Gastroesophageal sphincter (tissue), 4 donors: Measurements from ENCODE around the gene PTAFR. TPM values are rescaled to one million over a fixed set of nuclear protein-coding genes. Genes with fewer than 3 reads are reported as not detected.
"Not testable (repeated sequence)": the region's sequence is repeated elsewhere in the genome, so short reads cannot be mapped to it uniquely, and the experiment has no call there.

Source experiments
- ATAC-seq: fragments of 150-250 bp; one replicate; pipeline ENCODE4 v1.9.1; 2016; ENCODE audit warnings: mild to moderate bottlenecking, moderate library complexity
- H3K27ac ChIP-seq, 4 donors: fragments of 200-600 bp; sonication (generic) in 3 of 4; 1 replicate in 3 of 4; 2 replicates in 1 of 4; pipeline ENCODE4 v1.5.1; 2016 to 2019
- H3K27me3 ChIP-seq: fragments of 200-600 bp; sonication (generic); one replicate; pipeline ENCODE4 v1.5.1; 2019
- H3K36me3 ChIP-seq, 2 donors: fragments of 200-600 bp; sonication (generic); one replicate each; pipeline ENCODE4 v1.5.1; 2019; ENCODE audit warnings: control low read depth in 1 of 2
- H3K4me1 ChIP-seq, 3 donors: fragments of 200-600 bp; sonication (generic); 1 replicate in 2 of 3; 2 replicates in 1 of 3; pipeline ENCODE4 v1.5.1; 2016 to 2019; ENCODE audit warnings: control low read depth in 2 of 3
- H3K4me3 ChIP-seq, 2 donors: fragments of 200-600 bp; sonication (generic); one replicate each; pipeline ENCODE4 v1.5.1; 2019; ENCODE audit warnings: mild to moderate bottlenecking in 1 of 2, moderate library complexity in 1 of 2
- H3K9me3 ChIP-seq, 3 donors: fragments of 200-600 bp; sonication (generic); one replicate each; pipeline ENCODE4 v1.5.1; 2017 to 2019; ENCODE audit warnings: control low read depth in 2 of 3
- CTCF ChIP-seq, 4 experiments: fragments of 200-600 bp in 2 of 4; fragments of 450-650 bp in 2 of 4; sonication (generic) in 1 of 4; IDR thresholded peaks; one replicate each; pipeline ENCODE4 v1.5.1; 2017 to 2019; ENCODE audit warnings: antibody characterized with exemption in 4 of 4, mild to moderate bottlenecking in 2 of 4, moderate library complexity in 2 of 4
- EP300 ChIP-seq: sonication (generic); formaldehyde crosslinking; IDR thresholded peaks from one replicate; pipeline ENCODE4 v1.6.1; 2017; ENCODE audit warnings: antibody characterized with exemption, mild to moderate bottlenecking
- POLR2A ChIP-seq, 2 donors: fragments of 450-650 bp; IDR thresholded peaks; one replicate each; pipeline ENCODE4 v1.6.1; 2017; ENCODE audit warnings: antibody characterized with exemption in 2 of 2, mild to moderate bottlenecking in 2 of 2, moderate library complexity in 1 of 2
- POLR2AphosphoS5 ChIP-seq: sonication (generic); formaldehyde crosslinking; IDR thresholded peaks from one replicate; pipeline ENCODE4 v1.6.1; 2017; ENCODE audit warnings: antibody characterized with exemption
- WGBS, 2 donors: methylation state at CpG; one replicate each; pipeline ENCODE4 v1.1.5; 2018; ENCODE audit warnings: low coverage in 1 of 2; 5-methylcytosine and 5-hydroxymethylcytosine counted together
- total RNA-seq, 4 donors: library from RNA; depleted of rRNA; stranded (reverse); fragments of >200 nt; gene quantifications; one replicate each; pipeline ENCODE4 v1.1.0, GENCODE V29; 2016

Gene PTAFR
- total RNA-seq, 4 donors from 2014 or later, result 3.3 to 8.8 (median 4.9) TPM

- Histone ChIP-seq H3K36me3 (no peaks in the 10 kb centered on the region), H3K4me1 (no peaks in the 10 kb centered on the region), H3K4me3 (no peak overlapping the region), H3K27ac (no peak overlapping the region), H3K9me3 (no peaks in the 10 kb centered on the region), H3K27me3 (peaks cover 17% of the 10 kb centered on the region)
- 88 to 100% methylated on average over 2 to 3 of the region's 4 CpGs for WGBS, 2 donors
- no peak for ATAC-seq
- TF ChIP-seq EP300, result no peak
- TF ChIP-seq POLR2A (IDR thresholded peaks at IDR 0.05), result no peak
- no peak for TF ChIP-seq CTCF (IDR thresholded peaks at IDR 0.05)
- no peak for TF ChIP-seq POLR2AphosphoS5
Measured at GRCh38 chr1:28143496-28144202, 32.8 kb downstream of the PTAFR start.

GRCh38 chr1:28141685-28142084 lies 34.8 kb downstream of the PTAFR start:
- peaks cover 15% of the 10 kb centered on the region for H3K27me3 ChIP-seq
- 81 to 94% methylated on average over 2 of the region's 2 CpGs for WGBS, 2 donors
- H3K36me3 ChIP-seq, result no peaks in the 10 kb centered on the region
- H3K27ac ChIP-seq, result no peak overlapping the region
- no peaks in the 10 kb centered on the region for H3K4me1 ChIP-seq
- H3K9me3 ChIP-seq, result no peaks in the 10 kb centered on the region
- H3K4me3 ChIP-seq, result no peak overlapping the region
- no peak for ATAC-seq
- TF ChIP-seq CTCF (IDR thresholded peaks at IDR 0.05) (no peak), POLR2A (IDR thresholded peaks at IDR 0.05) (no peak), EP300 (no peak), POLR2AphosphoS5 (no peak)

- peaks cover 12% of the 10 kb centered on the region for H3K27me3 ChIP-seq
- WGBS, 2 donors, result 68 to 71% methylated on average over 4 to 8 of the region's 8 CpGs
- not testable (repeated sequence) for ATAC-seq
Measured at GRCh38 chr1:28139866-28140265, 36.6 kb downstream of the PTAFR start.

GRCh38 chr1:28139025-28139712 lies 37.3 kb downstream of the PTAFR start:
- Histone ChIP-seq H3K9me3 (no peaks in the 10 kb centered on the region), H3K27me3 (peaks cover 12% of the 10 kb centered on the region), H3K36me3 (no peaks in the 10 kb centered on the region), H3K4me3 (no peak overlapping the region), H3K27ac (no peak overlapping the region), H3K4me1 (no peaks in the 10 kb centered on the region)
- no peak for ATAC-seq
- WGBS, 2 donors, result 81% methylated on average over 6 of the region's 7 CpGs; no CpG with 5 or more reads in 1 of the 2 donors
- TF ChIP-seq CTCF (IDR thresholded peaks at IDR 0.05) (no peak), POLR2AphosphoS5 (no peak), POLR2A (IDR thresholded peaks at IDR 0.05) (no peak), EP300 (no peak)

More at GRCh38 chr1:28139866-28140265, 36.6 kb downstream of the PTAFR start:
- not testable (repeated sequence) for H3K4me3 ChIP-seq, H3K36me3 ChIP-seq, H3K4me1 ChIP-seq, H3K27ac ChIP-seq, H3K9me3 ChIP-seq

GRCh38 chr1:28136922-28137613 lies 39.4 kb downstream of the PTAFR start:
- no peak for TF ChIP-seq CTCF (IDR thresholded peaks at IDR 0.05)
- no peak for TF ChIP-seq POLR2AphosphoS5
- no peak for TF ChIP-seq POLR2A (IDR thresholded peaks at IDR 0.05)
- TF ChIP-seq EP300, result no peak
- H3K27me3 ChIP-seq, result peaks cover 12% of the 10 kb centered on the region
- ATAC-seq, result no peak
- WGBS, 2 donors, result 38 to 77% methylated on average over 3 of the region's 4 CpGs
- no peak overlapping the region for H3K4me3 ChIP-seq
- no peaks in the 10 kb centered on the region for H3K9me3 ChIP-seq
- H3K36me3 ChIP-seq, result no peaks in the 10 kb centered on the region
- H3K27ac ChIP-seq, result no peak overlapping the region
- no peaks in the 10 kb centered on the region for H3K4me1 ChIP-seq
